Adipose tissue (tissue), 3 donors: ENCODE data around the gene CYSRT1. TPM values are rescaled to one million over a fixed set of nuclear protein-coding genes. Genes with fewer than 3 reads are reported as not detected.

Experiments
- H3K27ac ChIP-seq: one replicate; pipeline ENCODE4 v1.5.1; 2013; ENCODE audit warnings: low read depth, low read length
- WGBS, 3 donors: extraction: QIAGEN DNeasy Blood & Tissue Kit; methylation state at CpG; one replicate each; pipeline ENCODE4 v1.1.7; 2013; 5-methylcytosine and 5-hydroxymethylcytosine counted together
- polyA plus RNA-seq, 3 donors: library from polyadenylated mRNA; stranded (reverse); fragments of 200-250 nt; gene quantifications; one replicate each; pipeline ENCODE4 v1.2.3, GENCODE V29; 2013
- donor health status: healthy with polysubstance abuse.
- donor health status: Bipolar disorder and iron deficiency.
- donor health status: healthy.

CYSRT1 gene
- polyA plus RNA-seq, 3 donors, result 0.20 to 0.88 TPM; not detected in 1

DNA sequence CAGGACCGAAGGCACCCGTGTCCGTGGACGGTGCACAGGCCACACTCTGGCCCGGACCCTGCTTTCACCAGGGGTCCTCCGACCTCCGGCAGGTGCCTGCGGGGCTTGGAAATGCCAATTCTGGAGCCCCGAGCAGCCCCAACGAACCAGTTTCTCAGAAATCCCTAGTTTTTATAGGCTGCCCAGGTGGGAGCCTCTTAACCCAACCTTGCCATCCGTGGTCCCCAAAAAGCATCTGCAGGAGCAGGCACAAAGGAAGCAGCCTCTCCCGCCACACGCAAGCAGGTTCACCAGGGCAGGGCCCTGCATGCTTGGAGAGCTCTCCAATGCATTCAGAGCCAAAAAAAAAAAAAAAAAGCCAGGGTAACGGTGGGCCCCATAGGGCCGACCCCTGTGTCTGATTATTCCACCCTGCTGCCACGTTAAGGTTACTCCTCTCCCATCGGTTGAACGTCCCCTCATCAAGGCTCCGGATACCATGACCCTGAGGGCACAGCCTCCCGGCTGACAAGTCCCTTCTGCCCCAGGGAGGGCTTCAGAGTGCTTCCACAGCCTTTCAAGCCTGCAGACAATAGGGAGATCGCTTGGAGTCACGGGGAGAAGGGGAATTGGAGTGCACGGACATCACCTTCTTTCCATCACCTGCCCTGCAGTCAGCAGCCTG, 23.6 kb upstream of the CYSRT1 start:
- no peak overlapping the region for H3K27ac ChIP-seq
- WGBS, 3 donors, result 15 to 23% (median 17%) methylated on average over 23 of the region's 23 CpGs

DNA sequence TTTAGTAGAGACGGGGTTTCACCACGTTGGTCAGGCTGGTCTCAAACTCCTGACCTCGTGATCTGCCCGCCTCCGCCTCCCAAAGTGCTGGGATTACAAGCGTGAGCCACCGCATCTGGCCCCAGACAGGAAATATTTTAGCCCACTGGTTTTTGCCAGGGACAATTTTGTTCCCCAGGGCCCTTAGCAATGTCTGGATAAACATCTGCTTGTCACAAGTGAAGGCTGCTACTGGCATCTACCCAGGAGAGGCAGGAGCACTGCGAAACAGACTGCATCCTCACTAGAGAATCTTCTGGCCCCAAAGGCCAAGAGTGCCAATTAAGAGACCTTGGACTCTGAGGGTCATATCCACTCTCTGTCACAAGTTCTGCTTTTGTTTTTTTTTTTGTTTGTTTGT, 22.0 kb upstream of the CYSRT1 start:
- H3K27ac ChIP-seq, result no peak overlapping the region
- WGBS, 3 donors, result 77 to 79% (median 78%) methylated on average over 8 of the region's 8 CpGs

DNA sequence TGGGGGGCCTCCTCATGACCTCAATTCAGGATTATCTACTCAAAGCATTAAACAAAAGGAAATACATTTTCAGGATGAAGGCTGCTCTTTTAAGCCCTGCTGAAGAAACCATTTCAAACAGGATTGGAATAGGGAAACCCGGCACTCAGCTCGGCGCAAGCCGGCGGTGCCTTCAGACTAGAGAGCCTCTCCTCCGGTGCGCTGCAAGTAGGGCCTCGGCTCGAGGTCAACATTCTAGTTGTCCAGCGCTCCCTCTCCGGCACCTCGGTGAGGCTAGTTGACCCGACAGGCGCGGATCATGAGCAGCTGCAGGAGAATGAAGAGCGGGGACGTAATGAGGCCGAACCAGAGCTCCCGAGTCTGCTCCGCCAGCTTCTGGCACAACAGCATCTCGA, 20.2 kb upstream of the CYSRT1 start:
- H3K27ac ChIP-seq, result no peak overlapping the region
- 7 to 16% (median 14%) methylated on average over 21 of the region's 21 CpGs for WGBS, 3 donors

DNA sequence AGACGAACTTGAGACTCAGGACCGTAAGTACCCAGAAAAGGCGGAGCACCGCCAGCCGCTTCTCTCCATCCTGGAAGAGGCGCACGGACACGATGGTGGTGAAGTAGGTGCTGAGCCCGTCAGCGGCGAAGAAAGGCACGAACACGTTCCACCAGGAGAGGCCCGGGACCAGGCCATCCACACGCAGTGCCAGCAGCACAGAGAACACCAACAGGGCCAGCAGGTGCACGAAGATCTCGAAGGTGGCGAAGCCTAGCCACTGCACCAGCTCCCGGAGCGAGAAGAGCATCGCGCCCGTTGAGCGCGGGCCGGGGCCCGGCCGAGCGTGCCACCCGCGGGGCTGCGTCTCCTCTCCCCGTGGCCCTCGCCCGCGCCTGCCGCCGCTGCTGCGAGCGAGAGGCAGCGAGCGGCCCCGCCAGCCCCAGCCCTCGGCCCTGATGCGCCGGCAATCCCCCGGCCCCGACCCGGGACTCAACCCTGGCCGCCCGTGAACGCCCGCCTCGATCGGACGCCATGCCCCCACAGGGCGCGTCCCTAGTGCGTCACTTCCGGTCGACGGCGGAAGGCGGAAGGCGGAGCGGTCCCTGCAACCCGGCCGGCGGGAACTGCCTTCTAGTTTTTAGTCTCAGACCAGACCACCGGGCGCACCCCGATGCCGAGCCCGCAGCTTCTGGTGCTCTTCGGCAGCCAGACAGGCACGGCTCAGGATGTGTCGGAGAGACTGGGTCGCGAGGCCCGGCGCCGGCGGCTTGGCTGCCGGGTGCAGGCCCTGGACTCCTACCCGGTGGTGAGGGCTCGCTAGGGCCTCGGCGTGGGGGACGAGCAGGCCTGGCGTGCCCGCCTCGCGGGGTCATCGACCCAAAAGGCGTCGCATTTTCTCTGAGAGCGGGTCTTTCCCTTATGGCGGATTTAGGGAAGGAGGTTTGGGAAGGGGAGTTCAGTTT, 19.6 kb upstream of the CYSRT1 start, which contains the start of the genes NDOR1 and TMEM203:
TSS of gene NDOR1 (plus strand) at position 575 of the 944 bp plus-strand sequence. CDS start at position 653, 78 bp downstream.
TSS of gene TMEM203 (minus strand) at position 523 of the 944 bp plus-strand sequence. CDS start at position 289, 234 bp downstream.
- H3K27ac ChIP-seq, result no peak within 1 kb of the TSS
- 0 to 1% (median 0%) methylated on average over 77 to 98 of the region's 98 CpGs for WGBS, 3 donors

DNA sequence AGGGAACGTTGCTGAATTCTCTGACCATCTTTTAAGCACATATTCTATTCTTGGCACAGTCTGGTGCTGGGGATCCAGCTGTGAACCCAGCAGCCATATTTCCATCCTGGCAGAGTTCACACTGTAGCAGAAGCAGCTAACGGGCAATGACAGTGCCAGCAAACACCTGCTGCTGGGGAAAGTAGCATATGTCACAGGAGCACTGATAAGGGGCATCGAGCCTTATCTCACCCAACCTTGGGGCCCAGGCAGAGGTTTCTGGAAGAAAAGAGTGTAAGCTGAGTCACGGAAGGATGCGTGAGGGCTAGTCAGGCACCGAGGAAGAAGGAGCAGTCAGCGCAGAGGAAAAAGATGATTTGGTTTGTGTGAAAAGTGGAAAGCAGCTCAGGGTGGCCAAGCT, 18.4 kb upstream of the CYSRT1 start:
- 43 to 86% (median 81%) methylated on average over 7 of the region's 7 CpGs for WGBS, 3 donors
- no peak overlapping the region for H3K27ac ChIP-seq

DNA sequence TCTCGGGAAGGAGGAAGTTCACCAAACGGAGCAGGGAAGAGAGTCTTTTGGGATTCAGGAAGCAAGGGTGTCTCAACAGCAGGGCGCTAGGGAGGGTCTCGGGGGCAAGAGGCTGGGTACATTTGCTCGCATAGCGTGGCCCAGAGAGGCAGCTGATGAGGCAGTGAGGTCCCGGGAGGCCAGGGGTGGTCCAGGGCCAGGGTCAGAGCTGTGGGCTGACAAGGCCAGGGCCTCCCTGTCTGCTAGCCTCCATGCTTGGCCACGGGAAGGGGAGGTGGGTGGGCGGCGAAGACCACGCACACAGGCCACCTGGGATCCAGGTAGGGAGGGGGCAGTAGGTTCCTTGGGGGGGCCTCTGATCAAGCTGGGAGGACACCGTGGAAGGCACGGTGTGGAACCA, 13.4 kb upstream of the CYSRT1 start:
- WGBS, 3 donors, result 77 to 84% (median 83%) methylated on average over 13 of the region's 13 CpGs
- H3K27ac ChIP-seq, result no peak overlapping the region

DNA sequence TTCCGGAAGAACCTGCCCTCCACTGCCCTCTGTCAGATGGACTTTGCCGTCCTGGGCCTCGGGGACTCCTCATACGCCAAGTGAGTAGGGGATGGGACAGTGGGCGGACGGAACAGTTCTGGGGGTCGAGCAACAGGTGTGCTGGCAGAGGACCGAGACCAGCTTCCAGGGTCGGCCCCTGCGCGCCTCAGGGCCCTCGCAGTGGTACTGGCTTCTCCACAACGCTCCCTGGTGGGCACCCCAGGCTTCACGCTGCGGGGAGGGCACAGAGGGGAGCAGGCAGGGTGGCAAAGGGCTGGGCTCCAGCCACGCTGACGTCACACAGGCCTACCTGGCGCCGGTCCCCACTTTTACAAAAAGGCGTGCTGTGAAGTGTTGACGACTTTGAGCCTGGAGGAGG, 12.5 kb upstream of the CYSRT1 start:
- no peak overlapping the region for H3K27ac ChIP-seq
- 85 to 86% (median 86%) methylated on average over 21 of the region's 21 CpGs for WGBS, 3 donors

DNA sequence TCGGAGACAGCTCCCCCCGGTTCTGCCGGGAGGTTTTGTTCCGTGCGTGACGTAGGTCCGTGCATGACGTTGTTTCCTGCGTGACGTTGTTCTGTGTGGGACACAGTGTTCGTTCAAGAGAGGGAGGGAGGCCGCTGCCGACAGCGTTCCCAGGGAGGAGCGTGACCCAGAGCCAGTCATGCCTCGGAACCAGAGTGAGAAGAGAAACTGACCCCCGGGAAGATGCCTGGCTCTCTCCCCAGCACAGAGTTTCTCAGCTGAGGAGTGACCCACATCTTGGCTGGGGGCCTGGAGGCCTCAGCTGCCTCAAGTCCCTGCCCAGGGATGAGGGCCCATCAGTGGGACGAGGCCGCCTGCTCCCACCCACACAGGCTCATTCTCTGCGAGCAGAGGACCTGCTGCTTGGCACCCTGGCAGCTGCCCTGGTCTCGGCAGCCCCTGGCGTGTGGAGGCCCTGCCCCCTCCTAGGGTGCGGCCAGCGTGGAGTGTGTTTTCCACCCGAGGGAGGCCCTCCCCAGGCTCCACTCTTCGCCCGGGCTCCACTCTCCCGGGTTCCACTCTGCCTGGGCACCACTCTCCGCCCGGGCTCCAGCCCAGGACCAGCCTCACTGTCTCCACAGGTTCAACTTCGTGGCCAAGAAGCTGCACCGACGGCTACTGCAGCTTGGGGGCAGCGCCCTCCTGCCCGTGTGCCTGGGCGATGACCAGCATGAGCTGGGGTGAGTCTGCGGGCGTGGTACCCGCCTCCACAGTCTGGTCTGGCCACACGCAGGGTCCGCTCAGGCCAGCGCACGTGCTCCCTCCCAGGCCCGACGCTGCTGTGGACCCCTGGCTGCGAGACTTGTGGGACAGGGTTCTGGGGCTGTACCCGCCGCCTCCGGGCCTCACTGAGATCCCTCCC, 11.6 kb upstream of the CYSRT1 start:
- no peak overlapping the region for H3K27ac ChIP-seq
- 85 to 89% (median 88%) methylated on average over 42 to 49 of the region's 49 CpGs for WGBS, 3 donors

DNA sequence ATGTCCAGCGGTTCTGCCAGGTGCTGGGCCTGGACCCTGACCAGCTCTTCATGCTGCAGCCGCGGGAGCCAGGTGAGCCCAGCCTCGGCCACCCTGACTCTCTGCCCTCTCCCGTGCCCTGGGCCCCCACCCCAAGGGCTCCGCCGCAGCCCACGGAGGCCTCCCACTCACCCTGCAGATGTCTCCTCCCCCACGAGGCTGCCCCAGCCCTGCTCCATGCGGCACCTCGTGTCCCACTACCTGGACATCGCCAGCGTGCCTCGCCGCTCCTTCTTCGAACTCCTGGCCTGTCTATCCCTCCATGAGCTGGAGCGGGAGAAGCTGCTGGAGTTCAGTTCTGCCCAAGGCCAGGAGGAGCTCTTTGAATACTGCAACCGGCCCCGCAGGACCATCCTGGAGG, 10.4 kb upstream of the CYSRT1 start:
- no peak overlapping the region for H3K27ac ChIP-seq
- WGBS, 3 donors, result 93 to 95% (median 94%) methylated on average over 17 to 19 of the region's 19 CpGs

DNA sequence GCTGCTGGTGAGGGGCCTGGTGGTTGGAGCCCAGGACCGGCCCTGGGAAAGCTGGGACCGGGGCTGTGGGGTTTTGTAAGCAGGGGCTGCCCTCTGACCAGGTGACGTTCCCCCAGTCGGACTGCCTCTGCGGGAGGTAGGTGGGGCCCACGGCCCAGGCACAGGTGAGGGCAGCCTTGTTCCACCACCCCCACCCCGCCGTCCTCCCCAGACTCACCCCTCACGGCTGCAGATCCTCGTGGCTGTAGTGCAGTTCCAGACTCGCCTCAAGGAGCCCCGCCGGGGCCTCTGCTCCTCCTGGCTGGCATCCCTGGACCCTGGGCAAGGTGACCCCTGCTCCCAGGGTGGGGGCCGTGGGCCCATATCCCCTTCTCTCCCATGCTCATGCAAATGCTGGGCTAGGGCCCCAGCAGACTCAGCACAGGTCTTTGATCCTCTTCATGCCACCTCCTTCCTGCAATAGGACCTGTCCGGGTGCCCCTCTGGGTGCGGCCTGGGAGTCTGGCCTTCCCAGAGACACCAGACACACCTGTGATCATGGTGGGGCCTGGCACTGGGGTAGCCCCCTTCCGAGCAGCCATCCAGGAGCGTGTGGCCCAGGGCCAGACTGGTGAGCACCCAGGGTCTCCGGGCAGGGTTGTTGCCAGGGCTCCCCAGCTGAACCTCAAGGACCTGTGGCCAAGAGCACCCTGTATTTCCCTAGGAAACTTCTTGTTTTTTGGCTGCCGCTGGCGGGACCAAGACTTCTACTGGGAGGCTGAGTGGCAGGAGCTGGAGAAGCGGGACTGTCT, 9.6 kb upstream of the CYSRT1 start:
- H3K27ac ChIP-seq, result no peak overlapping the region
- WGBS, 3 donors, result 93 to 96% (median 93%) methylated on average over 21 to 22 of the region's 22 CpGs

DNA sequence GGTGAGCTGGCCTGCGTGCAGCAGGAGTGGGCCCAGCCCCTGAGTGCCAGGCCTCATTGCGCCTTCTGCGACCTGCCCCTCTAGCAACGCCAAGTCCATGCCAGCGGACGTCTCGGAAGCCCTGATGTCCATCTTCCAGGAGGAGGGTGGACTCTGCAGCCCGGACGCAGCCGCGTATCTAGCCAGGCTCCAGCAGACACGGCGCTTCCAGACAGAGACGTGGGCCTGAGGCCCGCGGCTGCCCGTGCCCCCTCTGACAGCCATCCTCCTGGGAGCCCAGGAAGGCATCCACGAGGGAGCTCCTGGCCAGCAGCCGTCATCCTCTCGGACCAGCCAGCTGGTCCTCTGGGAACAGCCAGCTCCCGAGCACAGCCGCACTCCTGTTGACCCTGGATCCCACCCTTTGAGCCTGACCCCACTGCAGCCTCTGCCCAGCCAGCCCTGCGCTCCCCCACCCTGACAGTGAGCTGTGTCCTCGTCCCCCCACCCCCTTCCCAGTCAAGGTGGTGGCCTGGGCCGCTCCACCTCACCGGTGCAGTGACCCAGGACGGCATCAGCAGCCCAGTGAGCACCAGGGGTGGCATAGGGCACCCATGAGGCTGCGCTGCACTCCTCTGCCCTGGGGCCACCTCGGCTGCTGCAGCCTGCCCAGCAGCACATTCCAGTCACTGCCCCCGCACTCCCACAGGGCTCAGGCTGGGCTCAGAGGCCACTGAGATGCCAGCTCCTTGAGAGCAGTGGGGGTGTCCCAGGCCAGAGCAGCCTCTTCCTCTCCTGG, 8.6 kb upstream of the CYSRT1 start:
- 91 to 95% (median 92%) methylated on average over 25 to 30 of the region's 30 CpGs for WGBS, 3 donors
- H3K27ac ChIP-seq, result no peak overlapping the region

GRCh38 chr9:137217276-137218211, 7.4 kb upstream of the CYSRT1 start:
- WGBS, 3 donors, result 48 to 56% (median 54%) methylated on average over 36 of the region's 36 CpGs
- H3K27ac ChIP-seq, result no peak overlapping the region

- WGBS, 3 donors, result 80 to 89% (median 80%) methylated on average over 27 to 30 of the region's 30 CpGs
- no peak overlapping the region for H3K27ac ChIP-seq
Measured at GRCh38 chr9:137218212-137218753, 6.7 kb upstream of the CYSRT1 start.

DNA sequence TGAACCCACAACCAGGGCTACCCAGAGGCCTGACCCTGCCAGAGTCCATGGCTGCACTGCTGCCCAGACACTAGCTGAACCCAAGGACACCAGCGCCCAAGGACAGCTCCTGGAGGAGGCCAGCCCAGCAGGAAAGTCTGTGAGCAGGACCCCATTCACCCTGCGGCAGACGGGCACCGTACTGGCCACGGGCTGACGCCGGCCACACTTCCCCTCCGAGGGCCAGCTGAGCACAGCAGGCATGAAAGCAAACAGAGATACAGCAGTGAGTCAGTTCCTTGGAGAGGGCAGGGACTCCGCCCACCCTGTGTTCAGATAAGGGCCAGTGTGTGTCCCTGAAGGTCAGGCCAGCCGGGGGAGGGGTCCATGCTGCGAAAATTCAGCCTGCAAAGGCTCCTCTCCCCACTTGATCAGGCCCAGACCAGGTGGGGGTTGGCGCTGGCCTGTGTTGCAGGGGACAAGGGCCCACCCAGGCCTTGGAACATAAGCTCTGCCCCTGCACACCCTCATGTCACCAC, 6.2 kb upstream of the CYSRT1 start:
- no peak overlapping the region for H3K27ac ChIP-seq
- 41 to 70% (median 63%) methylated on average over 12 of the region's 12 CpGs for WGBS, 3 donors

- WGBS, 3 donors, result 91% methylated on average over 10 of the region's 10 CpGs
- no peak overlapping the region for H3K27ac ChIP-seq
Measured at GRCh38 chr9:137219757-137220316, 5.1 kb upstream of the CYSRT1 start.
